Astrocyte of the cerebellum (primary cell): ENCODE data around the gene GANC.

Experiments
- DNase-seq: peaks from one replicate; pipeline ENCODE4 v3.0.0-alpha.2; 2011; ENCODE audit warnings: low read depth
- H3K4me3 ChIP-seq: 2 replicates; pipeline ENCODE4 v1.5.1; 2011; ENCODE audit warnings: mild to moderate bottlenecking, low read depth, low read length, moderate library complexity
- in situ Hi-C: cut with HindIII; loops from 2 replicates; pipeline ENCODE4 v1.10.0; 2017; ENCODE audit warnings: low sequenced_read_pairs
- TF ChIP-seq, protein P1 (sequence below): IDR thresholded peaks from 2 replicates; pipeline ENCODE4 v1.5.1; 2012; ENCODE audit warnings: low read length, low read depth, moderate library complexity, mild to moderate bottlenecking; ENCODE audit errors: missing control alignments

The GANC gene

GRCh38 chr15:42373936-42374335 lies 100.9 kb downstream of the GANC start:
- TF ChIP-seq, protein P1, sequence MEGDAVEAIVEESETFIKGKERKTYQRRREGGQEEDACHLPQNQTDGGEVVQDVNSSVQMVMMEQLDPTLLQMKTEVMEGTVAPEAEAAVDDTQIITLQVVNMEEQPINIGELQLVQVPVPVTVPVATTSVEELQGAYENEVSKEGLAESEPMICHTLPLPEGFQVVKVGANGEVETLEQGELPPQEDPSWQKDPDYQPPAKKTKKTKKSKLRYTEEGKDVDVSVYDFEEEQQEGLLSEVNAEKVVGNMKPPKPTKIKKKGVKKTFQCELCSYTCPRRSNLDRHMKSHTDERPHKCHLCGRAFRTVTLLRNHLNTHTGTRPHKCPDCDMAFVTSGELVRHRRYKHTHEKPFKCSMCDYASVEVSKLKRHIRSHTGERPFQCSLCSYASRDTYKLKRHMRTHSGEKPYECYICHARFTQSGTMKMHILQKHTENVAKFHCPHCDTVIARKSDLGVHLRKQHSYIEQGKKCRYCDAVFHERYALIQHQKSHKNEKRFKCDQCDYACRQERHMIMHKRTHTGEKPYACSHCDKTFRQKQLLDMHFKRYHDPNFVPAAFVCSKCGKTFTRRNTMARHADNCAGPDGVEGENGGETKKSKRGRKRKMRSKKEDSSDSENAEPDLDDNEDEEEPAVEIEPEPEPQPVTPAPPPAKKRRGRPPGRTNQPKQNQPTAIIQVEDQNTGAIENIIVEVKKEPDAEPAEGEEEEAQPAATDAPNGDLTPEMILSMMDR = no peak
- no peak for DNase-seq
- H3K4me3 ChIP-seq = no peak overlapping the region
- in situ Hi-C loops = no loop called here

- DNase-seq = no peak
- in situ Hi-C loops = no loop called here
- H3K4me3 ChIP-seq = no peak overlapping the region
- TF ChIP-seq, protein P1 = no peak
These were observed 101.8 kb downstream of the GANC start for GRCh38 chr15:42374810-42375209.

GRCh38 chr15:42375252-42375651 lies 102.3 kb downstream of the GANC start:
- in situ Hi-C loops = no loop called here
- no peak overlapping the region for H3K4me3 ChIP-seq
- TF ChIP-seq, protein P1 = no peak
- no peak for DNase-seq

GRCh38 chr15:42375941-42376340 lies 102.9 kb downstream of the GANC start:
- TF ChIP-seq, protein P1 = no peak

GRCh38 chr15:42378011-42378410 lies 105.0 kb downstream of the GANC start:
- no peak overlapping the region for H3K4me3 ChIP-seq
- TF ChIP-seq, protein P1 = no peak
- in situ Hi-C loops = no loop called here
- no peak for DNase-seq

More at GRCh38 chr15:42375941-42376340, 102.9 kb downstream of the GANC start:
- no peak overlapping the region for H3K4me3 ChIP-seq
- DNase-seq = no peak
- in situ Hi-C loops = no loop called here

GRCh38 chr15:42384597-42384996 lies 111.6 kb downstream of the GANC start:
- TF ChIP-seq, protein P1 = no peak
- in situ Hi-C loops = no loop called here
- DNase-seq = no peak
- no peak overlapping the region for H3K4me3 ChIP-seq
